Measurements from ENCODE around the gene SCN8A. TPM values are rescaled to one million over a fixed set of nuclear protein-coding genes. Genes with fewer than 3 reads are reported as not detected.

Gene SCN8A
- total RNA-seq, 4 donors from 2014 or later = 0.28 to 4.1 TPM; not detected in 2

- TF ChIP-seq POLR2A (IDR thresholded peaks at IDR 0.05) (no peak), CTCF (IDR thresholded peaks at IDR 0.05) (no peak)
- H3K27me3 ChIP-seq = no peaks in the 10 kb centered on the region
- H3K4me3 ChIP-seq = no peak overlapping the region
- no peaks in the 10 kb centered on the region for H3K4me1 ChIP-seq
- H3K36me3 ChIP-seq = no peaks in the 10 kb centered on the region
- no peak overlapping the region for H3K27ac ChIP-seq
- H3K9me3 ChIP-seq = peaks cover 0 to 8% (median 0%) of the 10 kb centered on the region in 4 donors
- DNase-seq = no peak
These were observed 54.9 kb downstream of the SCN8A start for GRCh38 chr12:51645961-51646360.

- H3K27ac ChIP-seq = no peak overlapping the region
- H3K4me3 ChIP-seq = no peak overlapping the region
- no peaks in the 10 kb centered on the region for H3K36me3 ChIP-seq
- DNase-seq = no peak
- H3K27me3 ChIP-seq = no peaks in the 10 kb centered on the region
- TF ChIP-seq POLR2A (IDR thresholded peaks at IDR 0.05) = no peak
- TF ChIP-seq CTCF (IDR thresholded peaks at IDR 0.05) = no peak
- H3K9me3 ChIP-seq = peaks cover 0 to 8% (median 0%) of the 10 kb centered on the region in 4 donors
- no peaks in the 10 kb centered on the region for H3K4me1 ChIP-seq
These were observed 56.6 kb downstream of the SCN8A start for GRCh38 chr12:51647647-51648046.

- no peak for DNase-seq
- no peak for TF ChIP-seq POLR2A (IDR thresholded peaks at IDR 0.05)
- no peak for TF ChIP-seq CTCF (IDR thresholded peaks at IDR 0.05)
- peaks cover 0 to 8% (median 0%) of the 10 kb centered on the region in 4 donors for H3K9me3 ChIP-seq
- no peak overlapping the region for H3K27ac ChIP-seq
- no peak overlapping the region for H3K4me3 ChIP-seq
- H3K36me3 ChIP-seq = no peaks in the 10 kb centered on the region
- no peaks in the 10 kb centered on the region for H3K27me3 ChIP-seq
- H3K4me1 ChIP-seq = no peaks in the 10 kb centered on the region
These were observed 62.4 kb downstream of the SCN8A start for GRCh38 chr12:51653431-51653830.

- no peak overlapping the region for H3K27ac ChIP-seq
- no peak overlapping the region for H3K4me3 ChIP-seq
- no peaks in the 10 kb centered on the region for H3K9me3 ChIP-seq
- no peak for DNase-seq
- H3K27me3 ChIP-seq = no peaks in the 10 kb centered on the region
- TF ChIP-seq POLR2A (IDR thresholded peaks at IDR 0.05) = no peak
- no peak for TF ChIP-seq CTCF (IDR thresholded peaks at IDR 0.05)
- no peaks in the 10 kb centered on the region for H3K36me3 ChIP-seq
- no peaks in the 10 kb centered on the region for H3K4me1 ChIP-seq
These were observed 70.2 kb downstream of the SCN8A start for GRCh38 chr12:51661199-51661598.

GRCh38 chr12:51661836-51662235, 70.8 kb downstream of the SCN8A start:
- Histone ChIP-seq H3K27me3 (no peaks in the 10 kb centered on the region), H3K4me3 (no peak overlapping the region), H3K27ac (no peak overlapping the region), H3K36me3 (no peaks in the 10 kb centered on the region), H3K4me1 (no peaks in the 10 kb centered on the region), H3K9me3 (no peaks in the 10 kb centered on the region)
- no peak for DNase-seq
- TF ChIP-seq CTCF (IDR thresholded peaks at IDR 0.05) (no peak), POLR2A (IDR thresholded peaks at IDR 0.05) (no peak)

- no peak for DNase-seq
- H3K27me3 ChIP-seq = no peaks in the 10 kb centered on the region
- TF ChIP-seq POLR2A (IDR thresholded peaks at IDR 0.05) (no peak), CTCF (IDR thresholded peaks at IDR 0.05) (no peak)
- no peaks in the 10 kb centered on the region for H3K4me1 ChIP-seq
- H3K9me3 ChIP-seq = no peaks in the 10 kb centered on the region
- H3K36me3 ChIP-seq = no peaks in the 10 kb centered on the region
- no peak overlapping the region for H3K4me3 ChIP-seq
- no peak overlapping the region for H3K27ac ChIP-seq
These were observed 71.7 kb downstream of the SCN8A start for GRCh38 chr12:51662728-51663154.
